GM19467 (cell line): ENCODE data around the gene SH3TC1.

Source experiments
- ATAC-seq: cut with Tn5 transposase; IDR thresholded peaks from one replicate; pipeline ENCODE4 v1.9.1; 2021; ENCODE audit warnings: mild to moderate bottlenecking, moderate library complexity; ENCODE audit not compliant: unreplicated experiment

The SH3TC1 gene

GRCh38 chr4:8180310-8181093, 18.6 kb upstream of the SH3TC1 start:
- ATAC-seq = no peak

GRCh38 chr4:8181119-8181518, 18.0 kb upstream of the SH3TC1 start:
- no peak for ATAC-seq

- ATAC-seq = no peak
Measured at GRCh38 chr4:8181844-8182243, 17.2 kb upstream of the SH3TC1 start.

- ATAC-seq = no peak
Measured at GRCh38 chr4:8182294-8182693, 16.8 kb upstream of the SH3TC1 start.

GRCh38 chr4:8182858-8183725, 16.0 kb upstream of the SH3TC1 start:
- ATAC-seq = no peak

GRCh38 chr4:8184061-8184460, 15.0 kb upstream of the SH3TC1 start:
- ATAC-seq = no peak

GRCh38 chr4:8185295-8185694, 13.8 kb upstream of the SH3TC1 start:
- no peak for ATAC-seq

GRCh38 chr4:8185930-8186329, 13.2 kb upstream of the SH3TC1 start:
- ATAC-seq = no peak

GRCh38 chr4:8188085-8188484, 11.0 kb upstream of the SH3TC1 start:
- ATAC-seq = no peak

GRCh38 chr4:8188743-8189550, 10.1 kb upstream of the SH3TC1 start:
- ATAC-seq = no peak

- no peak for ATAC-seq
Measured at GRCh38 chr4:8189551-8190466, 9.3 kb upstream of the SH3TC1 start.

GRCh38 chr4:8191136-8191747, 7.8 kb upstream of the SH3TC1 start:
- peak; percentile 38 for ATAC-seq

- peak; percentile 89 for ATAC-seq
Measured at GRCh38 chr4:8192748-8193738, 6.0 kb upstream of the SH3TC1 start.

GRCh38 chr4:8194306-8195242, 4.5 kb upstream of the SH3TC1 start:
- no peak for ATAC-seq

GRCh38 chr4:8195431-8195830, 3.7 kb upstream of the SH3TC1 start:
- no peak for ATAC-seq

- ATAC-seq = no peak
Measured at GRCh38 chr4:8195841-8196458, 3.1 kb upstream of the SH3TC1 start.

GRCh38 chr4:8197521-8197920, 1.6 kb upstream of the SH3TC1 start:
- ATAC-seq = no peak
